Activated CD4-positive, alpha-beta memory T cell treated with anti-CD3 and anti-CD28 coated beads, Interleukin-2, amount 10 ng/mL, durations not matched to agents 7 days and 5 days (primary cell): ENCODE results near the gene SMYD3. TPM values are rescaled to one million over a fixed set of nuclear protein-coding genes. Genes with fewer than 3 reads are reported as not detected.
"Not testable (repeated sequence)": the region's sequence is repeated elsewhere in the genome, so short reads cannot be mapped to it uniquely, and the experiment has no call there.

Experiments
- CTCF ChIA-PET: fragments of 350-600 bp; sonication (Branson Sonifier 250); formaldehyde crosslinking; loops from one replicate; lab custom pipeline; 2021; ENCODE audit warnings: antibody characterized with exemption, inconsistent platforms; lab: Charles Lee
- POLR2A ChIA-PET: fragments of 350-600 bp; sonication (Branson Sonifier 250); formaldehyde crosslinking; loops from one replicate; lab custom pipeline; 2021; ENCODE audit warnings: antibody characterized with exemption; lab: Charles Lee
- DNase-seq: peaks from one replicate; pipeline ENCODE4 v3.0.0-alpha.2; 2020
- H3K27ac Mint-ChIP-seq: one replicate; pipeline ENCODE4 v1.8.0; 2021; ENCODE audit warnings: mild to moderate bottlenecking, mixed read lengths
- H3K27me3 Mint-ChIP-seq: one replicate; pipeline ENCODE4 v1.8.0; 2021; ENCODE audit warnings: mixed read lengths
- H3K36me3 Mint-ChIP-seq: one replicate; pipeline ENCODE4 v1.8.0; 2021; ENCODE audit warnings: low read depth, mixed read lengths
- H3K4me1 Mint-ChIP-seq: one replicate; pipeline ENCODE4 v1.8.0; 2021; ENCODE audit warnings: mixed read lengths
- H3K4me3 Mint-ChIP-seq: one replicate; pipeline ENCODE4 v1.8.0; 2021; ENCODE audit warnings: mild to moderate bottlenecking, mixed read lengths
- H3K9me3 Mint-ChIP-seq: one replicate; pipeline ENCODE4 v1.8.0; 2021; ENCODE audit warnings: mixed read lengths
- total RNA-seq, 2 experiments: library from RNA; stranded (reverse); gene quantifications; one replicate each; pipeline ENCODE4 v1.2.3, GENCODE V29; 2021

The SMYD3 gene
- total RNA-seq, 2 experiments from 2014 or later, result 15.5 to 18.7 TPM

- DNase-seq, result no peak
- H3K27me3 Mint-ChIP-seq, result no peaks in the 10 kb centered on the region
- H3K27ac Mint-ChIP-seq, result no peak overlapping the region
- H3K9me3 Mint-ChIP-seq, result no peaks in the 10 kb centered on the region
- H3K4me3 Mint-ChIP-seq, result no peak overlapping the region
- POLR2A ChIA-PET, result no interaction called here
- no peaks in the 10 kb centered on the region for H3K4me1 Mint-ChIP-seq
- CTCF ChIA-PET, result no interaction called here
- H3K36me3 Mint-ChIP-seq, result no peaks in the 10 kb centered on the region
Measured at GRCh38 chr1:245972476-245972875, 534.6 kb downstream of the SMYD3 start.

- H3K9me3 Mint-ChIP-seq, result no peaks in the 10 kb centered on the region
- POLR2A ChIA-PET, result interaction anchor here (0.7 kb wide), 1 partner anchor 13 kb away, joined by 3 read pairs; no protein-coding TSS in a partner anchor
- no peak overlapping the region for H3K4me3 Mint-ChIP-seq
- no peak overlapping the region for H3K27ac Mint-ChIP-seq
- no peaks in the 10 kb centered on the region for H3K4me1 Mint-ChIP-seq
- DNase-seq, result no peak
- no peaks in the 10 kb centered on the region for H3K27me3 Mint-ChIP-seq
- no peaks in the 10 kb centered on the region for H3K36me3 Mint-ChIP-seq
- CTCF ChIA-PET, result no interaction called here
Measured at GRCh38 chr1:245971711-245972085, 535.4 kb downstream of the SMYD3 start.

GRCh38 chr1:245971076-245971710, 535.9 kb downstream of the SMYD3 start:
- H3K4me3 Mint-ChIP-seq, H3K27me3 Mint-ChIP-seq, H3K4me1 Mint-ChIP-seq, CTCF ChIA-PET, H3K36me3 Mint-ChIP-seq, DNase-seq, H3K9me3 Mint-ChIP-seq, H3K27ac Mint-ChIP-seq: not testable (repeated sequence)
- POLR2A ChIA-PET, result interaction anchor here (0.7 kb wide), 1 partner anchor 13 kb away, joined by 3 read pairs; no protein-coding TSS in a partner anchor

- H3K4me1 Mint-ChIP-seq, result no peaks in the 10 kb centered on the region
- ChIA-PET CTCF (no interaction called here), POLR2A (no interaction called here)
- no peak overlapping the region for H3K27ac Mint-ChIP-seq
- no peaks in the 10 kb centered on the region for H3K27me3 Mint-ChIP-seq
- H3K4me3 Mint-ChIP-seq, result no peak overlapping the region
- no peak for DNase-seq
- H3K36me3 Mint-ChIP-seq, result no peaks in the 10 kb centered on the region
- H3K9me3 Mint-ChIP-seq, result no peaks in the 10 kb centered on the region
Measured at GRCh38 chr1:245969283-245969682, 537.8 kb downstream of the SMYD3 start.

GRCh38 chr1:245968775-245969174, 538.3 kb downstream of the SMYD3 start:
- POLR2A ChIA-PET, result no interaction called here
- Mint-ChIP-seq H3K27me3 (no peaks in the 10 kb centered on the region), H3K36me3 (no peaks in the 10 kb centered on the region), H3K4me3 (no peak overlapping the region), H3K9me3 (no peaks in the 10 kb centered on the region), H3K27ac (no peak overlapping the region), H3K4me1 (no peaks in the 10 kb centered on the region)
- CTCF ChIA-PET, result no interaction called here
- DNase-seq, result no peak

GRCh38 chr1:245965398-245965797, 541.7 kb downstream of the SMYD3 start:
- Mint-ChIP-seq H3K9me3 (no peaks in the 10 kb centered on the region), H3K27me3 (no peaks in the 10 kb centered on the region), H3K36me3 (no peaks in the 10 kb centered on the region), H3K27ac (no peak overlapping the region), H3K4me1 (peaks cover 5% of the 10 kb centered on the region), H3K4me3 (no peak overlapping the region)
- CTCF ChIA-PET, result no interaction called here
- POLR2A ChIA-PET, result no interaction called here
- no peak for DNase-seq

GRCh38 chr1:245963649-245964048, 543.4 kb downstream of the SMYD3 start:
- no peak for DNase-seq
- Mint-ChIP-seq H3K27me3 (no peaks in the 10 kb centered on the region), H3K4me3 (no peak overlapping the region), H3K36me3 (no peaks in the 10 kb centered on the region), H3K9me3 (no peaks in the 10 kb centered on the region), H3K27ac (no peak overlapping the region), H3K4me1 (peaks cover 5% of the 10 kb centered on the region)
- POLR2A ChIA-PET, result no interaction called here
- CTCF ChIA-PET, result interaction anchor here (1.2 kb wide), 1 partner anchor 48 kb away, joined by 3 read pairs; no protein-coding TSS in a partner anchor

GRCh38 chr1:245962453-245962852, 544.6 kb downstream of the SMYD3 start:
- Mint-ChIP-seq H3K4me3 (no peak overlapping the region), H3K27ac (no peak overlapping the region), H3K9me3 (no peaks in the 10 kb centered on the region), H3K36me3 (no peaks in the 10 kb centered on the region), H3K27me3 (no peaks in the 10 kb centered on the region), H3K4me1 (peaks cover 5% of the 10 kb centered on the region)
- CTCF ChIA-PET, result interaction anchor here (0.6 kb wide), 1 partner anchor 533 kb away, joined by 4 read pairs; no protein-coding TSS in a partner anchor
- no peak for DNase-seq
- POLR2A ChIA-PET, result no interaction called here

GRCh38 chr1:245961137-245961540, 545.9 kb downstream of the SMYD3 start:
- POLR2A ChIA-PET, result no interaction called here
- DNase-seq, result no peak
- no peaks in the 10 kb centered on the region for H3K27me3 Mint-ChIP-seq
- CTCF ChIA-PET, result no interaction called here
- no peak overlapping the region for H3K27ac Mint-ChIP-seq
- no peak overlapping the region for H3K4me3 Mint-ChIP-seq
- peaks cover 5% of the 10 kb centered on the region for H3K4me1 Mint-ChIP-seq
- no peaks in the 10 kb centered on the region for H3K36me3 Mint-ChIP-seq
- H3K9me3 Mint-ChIP-seq, result no peaks in the 10 kb centered on the region

GRCh38 chr1:245960171-245960570, 546.9 kb downstream of the SMYD3 start:
- peaks cover 5% of the 10 kb centered on the region for H3K4me1 Mint-ChIP-seq

GRCh38 chr1:245958016-245958415, 549.1 kb downstream of the SMYD3 start:
- Mint-ChIP-seq H3K27ac (no peak overlapping the region), H3K9me3 (no peaks in the 10 kb centered on the region), H3K4me3 (no peak overlapping the region), H3K4me1 (peaks cover 22% of the 10 kb centered on the region), H3K36me3 (no peaks in the 10 kb centered on the region), H3K27me3 (no peaks in the 10 kb centered on the region)
- ChIA-PET CTCF (interaction anchor here (1.4 kb wide), 1 partner anchor 805 kb away, joined by 3 read pairs; no protein-coding TSS in a partner anchor), POLR2A (no interaction called here)
- no peak for DNase-seq

More at GRCh38 chr1:245960171-245960570, 546.9 kb downstream of the SMYD3 start:
- CTCF ChIA-PET, result no interaction called here
- Mint-ChIP-seq H3K36me3 (no peaks in the 10 kb centered on the region), H3K27me3 (no peaks in the 10 kb centered on the region), H3K9me3 (no peaks in the 10 kb centered on the region), H3K4me3 (no peak overlapping the region), H3K27ac (no peak overlapping the region)
- no peak for DNase-seq
- POLR2A ChIA-PET, result no interaction called here

- ChIA-PET CTCF (interaction anchor here (1.6 kb wide), 1 partner anchor 804 kb away, joined by 3 read pairs; no protein-coding TSS in a partner anchor), POLR2A (no interaction called here)
- no peak for DNase-seq
- Mint-ChIP-seq H3K27me3 (no peaks in the 10 kb centered on the region), H3K27ac (no peak overlapping the region), H3K36me3 (no peaks in the 10 kb centered on the region), H3K4me1 (peaks cover 27% of the 10 kb centered on the region), H3K9me3 (no peaks in the 10 kb centered on the region), H3K4me3 (no peak overlapping the region)
Measured at GRCh38 chr1:245957427-245957826, 549.7 kb downstream of the SMYD3 start.

- Mint-ChIP-seq H3K4me3 (no peak overlapping the region), H3K36me3 (no peaks in the 10 kb centered on the region)
- DNase-seq, result peak; percentile 64
Measured at GRCh38 chr1:245956225-245956624, 550.9 kb downstream of the SMYD3 start.

More at GRCh38 chr1:245956225-245956624, 550.9 kb downstream of the SMYD3 start:
- ChIA-PET POLR2A (interaction anchor here (1.5 kb wide), 1 partner anchor 611 kb away, joined by 4 read pairs; no protein-coding TSS in a partner anchor), CTCF (interaction anchor here (0.5 to 1.6 kb wide), 2 partner anchors 441 to 803 kb away, joined by 3 to 4 read pairs; no protein-coding TSS in a partner anchor)
- H3K9me3 Mint-ChIP-seq, result no peaks in the 10 kb centered on the region
- no peaks in the 10 kb centered on the region for H3K27me3 Mint-ChIP-seq
- H3K27ac Mint-ChIP-seq, result no peak overlapping the region
- peaks cover 31% of the 10 kb centered on the region for H3K4me1 Mint-ChIP-seq
